DND-41 (cell line): ENCODE data around the gene PRKACA.

Experiments used
- EZH2 ChIP-seq: IDR thresholded peaks from 3 replicates; pipeline ENCODE4 v1.6.1; 2012; ENCODE audit warnings: borderline replicate concordance, low read depth, mild to moderate bottlenecking, moderate library complexity, low read length, inconsistent platforms; ENCODE audit not compliant: severe bottlenecking
- TF ChIP-seq, protein P1 (sequence below): IDR thresholded peaks from 2 replicates; pipeline ENCODE4 v1.5.1; 2012; ENCODE audit warnings: borderline replicate concordance, low read length, moderate library complexity, mild to moderate bottlenecking; ENCODE audit not compliant: poor library complexity, severe bottlenecking; ENCODE audit errors: extremely low read depth

DNA sequence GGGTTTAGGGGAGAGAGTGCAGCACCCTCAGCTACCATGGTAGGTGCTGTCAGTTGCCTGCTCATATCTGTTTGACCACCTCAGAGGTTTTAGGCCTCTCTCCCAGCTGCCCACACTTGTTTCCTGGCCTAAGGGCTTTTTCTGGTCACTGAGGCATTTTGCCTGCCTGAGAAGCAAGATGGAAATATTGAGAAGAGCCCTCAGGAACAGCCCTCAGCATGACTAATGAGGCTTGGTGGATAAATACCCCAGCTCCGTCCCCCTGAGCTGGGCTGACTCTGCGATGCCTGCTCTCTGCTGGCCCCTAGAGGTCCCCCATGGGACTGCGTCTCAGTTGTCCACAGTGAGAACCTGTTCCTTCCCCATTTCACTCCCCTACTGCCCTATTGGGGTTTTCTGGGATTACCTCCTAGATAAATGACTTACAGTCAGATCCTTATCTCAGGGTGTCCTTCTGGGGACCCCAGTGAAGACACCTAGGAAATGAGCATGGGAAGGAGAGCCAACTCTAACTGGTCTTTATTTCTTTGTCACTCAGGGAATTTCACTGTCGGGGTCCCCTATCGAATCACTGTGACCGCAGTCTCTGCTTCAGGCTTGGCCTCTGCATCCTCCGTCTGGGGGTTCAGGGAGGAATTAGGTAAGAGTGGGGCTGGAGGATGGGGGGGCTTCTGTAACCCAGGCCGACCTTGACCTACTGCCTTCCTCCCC lies 69.0 kb downstream of the PRKACA start:
- TF ChIP-seq, protein P1, sequence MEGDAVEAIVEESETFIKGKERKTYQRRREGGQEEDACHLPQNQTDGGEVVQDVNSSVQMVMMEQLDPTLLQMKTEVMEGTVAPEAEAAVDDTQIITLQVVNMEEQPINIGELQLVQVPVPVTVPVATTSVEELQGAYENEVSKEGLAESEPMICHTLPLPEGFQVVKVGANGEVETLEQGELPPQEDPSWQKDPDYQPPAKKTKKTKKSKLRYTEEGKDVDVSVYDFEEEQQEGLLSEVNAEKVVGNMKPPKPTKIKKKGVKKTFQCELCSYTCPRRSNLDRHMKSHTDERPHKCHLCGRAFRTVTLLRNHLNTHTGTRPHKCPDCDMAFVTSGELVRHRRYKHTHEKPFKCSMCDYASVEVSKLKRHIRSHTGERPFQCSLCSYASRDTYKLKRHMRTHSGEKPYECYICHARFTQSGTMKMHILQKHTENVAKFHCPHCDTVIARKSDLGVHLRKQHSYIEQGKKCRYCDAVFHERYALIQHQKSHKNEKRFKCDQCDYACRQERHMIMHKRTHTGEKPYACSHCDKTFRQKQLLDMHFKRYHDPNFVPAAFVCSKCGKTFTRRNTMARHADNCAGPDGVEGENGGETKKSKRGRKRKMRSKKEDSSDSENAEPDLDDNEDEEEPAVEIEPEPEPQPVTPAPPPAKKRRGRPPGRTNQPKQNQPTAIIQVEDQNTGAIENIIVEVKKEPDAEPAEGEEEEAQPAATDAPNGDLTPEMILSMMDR = peak; percentile 91
- no peak for TF ChIP-seq EZH2
